AG04449 (cell line): ENCODE data around the gene ACTL8.

Source experiments
- CTCF ChIA-PET: fragments of 350-600 bp; formaldehyde crosslinking; extraction: SDS; loops from one replicate; lab custom pipeline; 2021; ENCODE audit warnings: antibody characterized with exemption; lab: Yijun Ruan, JAX
- POLR2A ChIA-PET: fragments of 400-600, 350-600 bp; formaldehyde crosslinking; extraction: SDS; loops from one replicate; lab custom pipeline; 2020; ENCODE audit warnings: antibody characterized with exemption, inconsistent platforms; lab: Yijun Ruan, JAX
- DNase-seq: peaks from one replicate; pipeline ENCODE4 v3.0.0-alpha.2; 2010; ENCODE audit warnings: low read depth, low spot score
- H3K4me3 ChIP-seq: 2 replicates; pipeline ENCODE4 v1.5.1; 2011; ENCODE audit warnings: low read depth, mild to moderate bottlenecking, control low read depth, low read length
- CTCF ChIP-seq: IDR thresholded peaks from one replicate; pipeline ENCODE4 v1.5.1; 2011; ENCODE audit warnings: mild to moderate bottlenecking, moderate library complexity, low read length, control low read depth, inconsistent platforms; ENCODE audit not compliant: insufficient read depth; ENCODE audit errors: missing control alignments

The ACTL8 gene

DNA sequence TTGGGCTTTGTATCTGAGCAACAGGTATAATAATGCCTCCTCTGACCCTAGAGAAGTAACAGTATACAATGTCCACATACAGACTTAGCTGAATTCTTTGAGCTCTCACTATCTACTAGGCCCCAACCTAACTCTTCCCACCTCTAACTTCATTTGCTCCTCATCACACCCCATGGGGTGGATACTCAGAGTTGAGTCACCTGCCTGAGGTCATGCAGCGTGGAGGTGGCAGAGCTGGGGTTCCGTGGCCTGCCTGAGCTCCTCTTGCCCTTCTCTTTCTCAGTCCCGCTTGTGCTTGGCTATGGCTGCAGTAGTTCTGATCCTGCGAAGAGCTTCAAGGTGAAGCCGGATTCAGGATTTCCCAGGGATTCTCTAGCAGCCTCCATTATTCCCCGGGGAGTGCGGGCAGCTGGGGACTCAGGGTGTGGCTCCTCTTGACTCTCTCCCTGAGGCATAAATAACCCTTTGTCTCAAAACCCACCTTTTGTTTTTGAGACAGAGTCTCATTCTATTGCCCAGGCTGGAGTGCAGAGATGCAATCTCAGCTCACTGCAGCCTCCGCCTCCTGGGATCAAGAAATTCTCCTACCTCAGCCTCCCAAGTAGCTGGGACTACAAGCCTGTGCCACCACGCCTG lies 29.9 kb upstream of the ACTL8 start:
- TF ChIP-seq CTCF, result no peak
- no peak overlapping the region for H3K4me3 ChIP-seq
- ChIA-PET CTCF (interaction anchor here (0.8 kb wide), 1 partner anchor 184 kb away, joined by 3 read pairs; no protein-coding TSS in a partner anchor), POLR2A (no interaction called here)
- DNase-seq, result no peak

GRCh38 chr1:17725811-17726582 lies 29.1 kb upstream of the ACTL8 start:
- CTCF ChIA-PET, result no interaction called here
- TF ChIP-seq CTCF, result no peak
- H3K4me3 ChIP-seq, result no peak overlapping the region
- POLR2A ChIA-PET, result no interaction called here
- no peak for DNase-seq

DNA sequence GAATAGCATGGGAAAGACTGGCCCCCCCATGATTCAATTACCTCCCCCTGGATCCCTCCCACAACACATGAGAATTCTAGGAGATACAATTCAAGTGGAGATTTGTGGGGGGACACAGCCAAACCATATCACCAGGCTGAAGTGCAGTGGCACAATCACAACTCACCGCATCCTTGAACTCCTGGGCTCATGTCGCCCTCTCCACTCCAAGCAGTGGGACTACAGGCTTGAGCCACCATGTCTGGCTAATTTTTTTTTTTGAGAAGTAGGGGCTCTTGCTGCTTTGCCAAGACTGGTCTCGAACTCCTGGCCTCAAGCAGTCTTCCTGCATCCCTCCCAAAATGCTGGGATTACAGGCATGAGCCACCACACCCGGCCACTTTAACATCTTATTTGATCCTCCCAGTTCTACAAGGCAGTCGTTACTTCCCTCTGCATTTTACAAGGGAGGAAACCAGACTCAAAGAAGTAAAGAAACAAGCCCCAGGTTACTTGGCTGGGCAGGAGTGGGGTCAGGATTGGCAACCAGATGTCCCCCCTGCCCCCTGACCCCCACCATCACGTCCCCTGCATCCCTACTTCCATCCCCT lies 26.9 kb upstream of the ACTL8 start:
- no peak overlapping the region for H3K4me3 ChIP-seq
- DNase-seq, result no peak
- ChIA-PET CTCF (no interaction called here), POLR2A (no interaction called here)
- TF ChIP-seq CTCF, result no peak

- no peak overlapping the region for H3K4me3 ChIP-seq
- POLR2A ChIA-PET, result no interaction called here
- no peak for DNase-seq
- TF ChIP-seq CTCF, result no peak
- CTCF ChIA-PET, result no interaction called here
Observed at GRCh38 chr1:17729248-17729647, 25.9 kb upstream of the ACTL8 start.

GRCh38 chr1:17729909-17730308 lies 25.2 kb upstream of the ACTL8 start:
- CTCF ChIA-PET, result no interaction called here
- TF ChIP-seq CTCF, result no peak
- no peak for DNase-seq
- H3K4me3 ChIP-seq, result no peak overlapping the region
- POLR2A ChIA-PET, result no interaction called here

GRCh38 chr1:17731460-17731859 lies 23.7 kb upstream of the ACTL8 start:
- ChIA-PET POLR2A (no interaction called here), CTCF (no interaction called here)

More at GRCh38 chr1:17731460-17731859, 23.7 kb upstream of the ACTL8 start:
- TF ChIP-seq CTCF, result no peak
- H3K4me3 ChIP-seq, result no peak overlapping the region
- no peak for DNase-seq
